ENCODE results near the gene PLEKHO2. TPM values are rescaled to one million over a fixed set of nuclear protein-coding genes. Genes with fewer than 3 reads are reported as not detected.

Gene PLEKHO2
- total RNA-seq, 3 donors from 2014 or later, result 9.3 to 14.2 (median 13.0) TPM

- no peak for ATAC-seq
- no peaks in the 10 kb centered on the region for H3K27me3 Mint-ChIP-seq (ENCODE audit: low read depth)
- no peak for DNase-seq
These were observed 59.4 kb downstream of the PLEKHO2 start for GRCh38 chr15:64901141-64901540.

GRCh38 chr15:64901914-64902313, 60.2 kb downstream of the PLEKHO2 start:
- H3K36me3 Mint-ChIP-seq (ENCODE audit: insufficient read depth), result peaks cover 2% of the 10 kb centered on the region
- ATAC-seq (peak in 1 of 2 donors; percentile 19), DNase-seq (no peak)
- H3K27me3 Mint-ChIP-seq (ENCODE audit: low read depth), result no peaks in the 10 kb centered on the region
- peaks cover 6% of the 10 kb centered on the region for H3K9me3 Mint-ChIP-seq
- peaks cover 44% of the 10 kb centered on the region for H3K4me1 Mint-ChIP-seq (ENCODE audit: low read depth)
- H3K4me3 Mint-ChIP-seq, result no peak overlapping the region

More at GRCh38 chr15:64901141-64901540, 59.4 kb downstream of the PLEKHO2 start:
- H3K4me1 Mint-ChIP-seq (ENCODE audit: low read depth), result peaks cover 52% of the 10 kb centered on the region
- H3K4me3 Mint-ChIP-seq, result no peak overlapping the region
- peaks cover 6% of the 10 kb centered on the region for H3K9me3 Mint-ChIP-seq
- peaks cover 2% of the 10 kb centered on the region for H3K36me3 Mint-ChIP-seq (ENCODE audit: insufficient read depth)

GRCh38 chr15:64902863-64903262, 61.1 kb downstream of the PLEKHO2 start:
- ATAC-seq (no peak), DNase-seq (no peak)
- Mint-ChIP-seq H3K36me3 (ENCODE audit: insufficient read depth) (peaks cover 2% of the 10 kb centered on the region), H3K9me3 (peaks cover 6% of the 10 kb centered on the region), H3K4me1 (ENCODE audit: low read depth) (peaks cover 40% of the 10 kb centered on the region), H3K27me3 (ENCODE audit: low read depth) (no peaks in the 10 kb centered on the region), H3K4me3 (no peak overlapping the region)

- Mint-ChIP-seq H3K27me3 (ENCODE audit: low read depth) (no peaks in the 10 kb centered on the region), H3K4me1 (ENCODE audit: low read depth) (peaks cover 40% of the 10 kb centered on the region), H3K9me3 (peaks cover 6% of the 10 kb centered on the region), H3K4me3 (no peak overlapping the region), H3K36me3 (ENCODE audit: insufficient read depth) (peaks cover 2% of the 10 kb centered on the region)
- DNase-seq, result no peak
- no peak for ATAC-seq
These were observed 61.7 kb downstream of the PLEKHO2 start for GRCh38 chr15:64903326-64903950.

- ATAC-seq (no peak), DNase-seq (no peak)
- Mint-ChIP-seq H3K9me3 (peaks cover 6% of the 10 kb centered on the region), H3K4me1 (ENCODE audit: low read depth) (peaks cover 38% of the 10 kb centered on the region), H3K27me3 (ENCODE audit: low read depth) (no peaks in the 10 kb centered on the region), H3K36me3 (ENCODE audit: insufficient read depth) (peaks cover 2% of the 10 kb centered on the region), H3K4me3 (no peak overlapping the region)
These were observed 62.5 kb downstream of the PLEKHO2 start for GRCh38 chr15:64904189-64904588.

- Mint-ChIP-seq H3K9me3 (peaks cover 6% of the 10 kb centered on the region), H3K27me3 (ENCODE audit: low read depth) (no peaks in the 10 kb centered on the region)
These were observed 63.6 kb downstream of the PLEKHO2 start for GRCh38 chr15:64905119-64905831.

GRCh38 chr15:64905941-64906340, 64.2 kb downstream of the PLEKHO2 start:
- Mint-ChIP-seq H3K4me3 (no peak overlapping the region), H3K9me3 (peaks cover 2% of the 10 kb centered on the region), H3K36me3 (ENCODE audit: insufficient read depth) (no peaks in the 10 kb centered on the region), H3K4me1 (ENCODE audit: low read depth) (peaks cover 39% of the 10 kb centered on the region), H3K27me3 (ENCODE audit: low read depth) (no peaks in the 10 kb centered on the region)
- DNase-seq, result no peak
- ATAC-seq, result no peak

More at GRCh38 chr15:64905119-64905831, 63.6 kb downstream of the PLEKHO2 start:
- Mint-ChIP-seq H3K36me3 (ENCODE audit: insufficient read depth) (no peaks in the 10 kb centered on the region), H3K4me1 (ENCODE audit: low read depth) (peaks cover 37% of the 10 kb centered on the region), H3K4me3 (peak overlapping the region; percentile 73)
- ATAC-seq (peak; percentile 93 to 95), DNase-seq (peak; percentile 79)

GRCh38 chr15:64906402-64906801, 64.7 kb downstream of the PLEKHO2 start:
- no peaks in the 10 kb centered on the region for H3K27me3 Mint-ChIP-seq (ENCODE audit: low read depth)
- ATAC-seq, result no peak
- no peak for DNase-seq
- H3K4me1 Mint-ChIP-seq (ENCODE audit: low read depth), result peaks cover 41% of the 10 kb centered on the region
- H3K36me3 Mint-ChIP-seq (ENCODE audit: insufficient read depth), result no peaks in the 10 kb centered on the region
- no peaks in the 10 kb centered on the region for H3K9me3 Mint-ChIP-seq
- H3K4me3 Mint-ChIP-seq, result no peak overlapping the region

GRCh38 chr15:64907991-64908390, 66.3 kb downstream of the PLEKHO2 start:
- Mint-ChIP-seq H3K4me3 (no peak overlapping the region), H3K4me1 (ENCODE audit: low read depth) (peaks cover 28% of the 10 kb centered on the region), H3K36me3 (ENCODE audit: insufficient read depth) (no peaks in the 10 kb centered on the region), H3K27me3 (ENCODE audit: low read depth) (no peaks in the 10 kb centered on the region), H3K9me3 (no peaks in the 10 kb centered on the region)
- DNase-seq (no peak), ATAC-seq (no peak)

- Mint-ChIP-seq H3K4me3 (no peak overlapping the region), H3K27me3 (ENCODE audit: low read depth) (no peaks in the 10 kb centered on the region), H3K4me1 (ENCODE audit: low read depth) (peaks cover 15% of the 10 kb centered on the region), H3K9me3 (no peaks in the 10 kb centered on the region), H3K36me3 (ENCODE audit: insufficient read depth) (no peaks in the 10 kb centered on the region)
- ATAC-seq, result no peak
- DNase-seq, result no peak
These were observed 67.8 kb downstream of the PLEKHO2 start for GRCh38 chr15:64909546-64909945.

GRCh38 chr15:64911311-64912186, 69.8 kb downstream of the PLEKHO2 start, which contains the start of gene ANKDD1A:
Gene ANKDD1A, plus strand, starts transcription at chr15:64911902. Its CDS starts 29 bp downstream, at chr15:64911931.
- H3K4me1 Mint-ChIP-seq (ENCODE audit: low read depth), result peaks cover 9% of the 10 kb centered on the region
- no peak for DNase-seq
- H3K4me3 Mint-ChIP-seq, result peak within 1 kb of the TSS; percentile 77
- no peaks in the 10 kb centered on the region for H3K27me3 Mint-ChIP-seq (ENCODE audit: low read depth)
- peak; percentile 87 to 94 for ATAC-seq
- H3K9me3 Mint-ChIP-seq, result no peaks in the 10 kb centered on the region
- H3K36me3 Mint-ChIP-seq (ENCODE audit: insufficient read depth), result no peaks in the 10 kb centered on the region

- Mint-ChIP-seq H3K9me3 (no peaks in the 10 kb centered on the region), H3K36me3 (ENCODE audit: insufficient read depth) (no peaks in the 10 kb centered on the region), H3K4me3 (peak overlapping the region; percentile 49), H3K27me3 (ENCODE audit: low read depth) (no peaks in the 10 kb centered on the region), H3K4me1 (ENCODE audit: low read depth) (peaks cover 9% of the 10 kb centered on the region)
- DNase-seq (no peak), ATAC-seq (no peak)
These were observed 70.9 kb downstream of the PLEKHO2 start for GRCh38 chr15:64912379-64913325.

GRCh38 chr15:64915518-64916227, 74.0 kb downstream of the PLEKHO2 start:
- Mint-ChIP-seq H3K27me3 (ENCODE audit: low read depth) (no peaks in the 10 kb centered on the region), H3K4me3 (no peak overlapping the region), H3K9me3 (no peaks in the 10 kb centered on the region), H3K4me1 (ENCODE audit: low read depth) (peaks cover 9% of the 10 kb centered on the region), H3K36me3 (ENCODE audit: insufficient read depth) (no peaks in the 10 kb centered on the region)
- no peak for DNase-seq
- no peak for ATAC-seq

Measured in activated T-cell treated with anti-CD3 and anti-CD28 coated beads, Interleukin-2, amount 50 U/mL, for 4 hours (primary cell).